ENCODE measurements around the gene SLC6A3. TPM values are rescaled to one million over a fixed set of nuclear protein-coding genes. Genes with fewer than 3 reads are reported as not detected.
A peak's percentile ranks its signal among the peaks of the same experiment; 100 is the strongest.

SLC6A3 gene
- total RNA-seq, 2 donors from 2014 or later = not detected

DNA sequence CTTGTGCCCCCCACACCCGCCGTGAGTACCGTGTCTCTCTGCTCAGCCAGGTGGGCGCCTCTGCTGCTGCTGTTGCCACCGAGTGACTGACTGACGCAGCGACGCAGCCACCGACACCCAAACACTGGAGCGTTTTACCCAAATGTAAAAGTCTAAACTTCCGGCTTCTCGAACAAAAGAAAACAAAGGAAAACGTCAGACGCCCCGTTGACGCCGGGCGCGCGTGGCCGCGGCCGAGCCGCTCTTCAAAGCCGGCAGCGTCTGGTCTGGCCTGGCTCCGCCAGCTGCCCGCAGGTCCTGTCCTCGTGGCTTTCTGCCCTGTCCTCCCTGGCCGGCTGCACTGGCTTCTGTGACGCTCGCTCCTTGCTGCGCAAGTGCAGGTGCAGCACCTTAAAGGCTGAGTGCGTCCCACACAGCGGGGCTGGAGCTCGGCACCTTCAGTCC, 58.9 kb downstream of the SLC6A3 start:
- Histone ChIP-seq H3K27me3 (no peaks in the 10 kb centered on the region), H3K27ac (peak overlapping the region; percentile 67)

GRCh38 chr5:1385395-1386273, 59.6 kb downstream of the SLC6A3 start:
- H3K36me3 ChIP-seq = no peaks in the 10 kb centered on the region
- H3K4me1 ChIP-seq = peaks cover 4% of the 10 kb centered on the region
- H3K9me3 ChIP-seq = no peaks in the 10 kb centered on the region
- no peak for TF ChIP-seq CTCF (IDR thresholded peaks at IDR 0.05)
- peak overlapping the region; percentile 68 for H3K4me3 ChIP-seq
- H3K27ac ChIP-seq = peak overlapping the region; percentile 67
- peak overlapping the region; percentile 66 to 86 for H3K9ac ChIP-seq (ENCODE audit: low read depth in 2 of 2, low read length in 2 of 2)
- DNase-seq = peak; percentile 95
- H3K27me3 ChIP-seq = no peaks in the 10 kb centered on the region
- intact Hi-C loops (cut with DNase I) = no loop called here

More for the DNA sequence above, 58.9 kb downstream of the SLC6A3 start:
- no peaks in the 10 kb centered on the region for H3K9me3 ChIP-seq
- peak overlapping the region; percentile 68 for H3K4me3 ChIP-seq
- intact Hi-C loops (cut with DNase I) = no loop called here
- no peak for TF ChIP-seq CTCF (IDR thresholded peaks at IDR 0.05)
- DNase-seq = peak; percentile 66
- no peaks in the 10 kb centered on the region for H3K36me3 ChIP-seq
- H3K4me1 ChIP-seq = peaks cover 4% of the 10 kb centered on the region
- H3K9ac ChIP-seq (ENCODE audit: low read depth in 2 of 2, low read length in 2 of 2) = peak overlapping the region; percentile 66 to 86

DNA sequence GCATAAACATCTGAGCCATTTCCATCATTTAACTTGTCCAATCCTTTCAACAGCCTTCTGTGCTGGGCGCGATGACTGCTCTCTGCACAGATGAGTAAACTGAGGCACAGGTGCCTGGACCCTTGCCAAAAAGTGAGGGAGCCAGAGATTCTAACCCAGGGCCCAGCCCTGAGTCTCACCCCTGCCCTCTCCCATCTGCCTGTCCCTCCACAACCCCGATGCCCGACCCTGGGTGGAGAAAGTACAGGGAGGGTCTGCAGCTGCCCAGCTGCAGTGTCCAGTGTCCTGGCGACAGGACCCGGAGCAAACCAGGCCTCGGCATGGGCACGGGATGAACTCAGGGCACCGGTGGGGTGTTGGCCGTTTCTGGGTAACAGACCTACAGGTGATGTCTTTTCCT, 60.7 kb downstream of the SLC6A3 start:
- no peak overlapping the region for H3K4me3 ChIP-seq
- H3K9ac ChIP-seq (ENCODE audit: low read depth in 2 of 2, low read length in 2 of 2) = no peak overlapping the region
- H3K27ac ChIP-seq = no peak overlapping the region
- H3K4me1 ChIP-seq = peaks cover 4% of the 10 kb centered on the region
- no peak for DNase-seq
- no peaks in the 10 kb centered on the region for H3K36me3 ChIP-seq
- TF ChIP-seq CTCF (IDR thresholded peaks at IDR 0.05) = no peak
- intact Hi-C loops (cut with DNase I) = no loop called here
- no peaks in the 10 kb centered on the region for H3K27me3 ChIP-seq
- H3K9me3 ChIP-seq = no peaks in the 10 kb centered on the region

DNA sequence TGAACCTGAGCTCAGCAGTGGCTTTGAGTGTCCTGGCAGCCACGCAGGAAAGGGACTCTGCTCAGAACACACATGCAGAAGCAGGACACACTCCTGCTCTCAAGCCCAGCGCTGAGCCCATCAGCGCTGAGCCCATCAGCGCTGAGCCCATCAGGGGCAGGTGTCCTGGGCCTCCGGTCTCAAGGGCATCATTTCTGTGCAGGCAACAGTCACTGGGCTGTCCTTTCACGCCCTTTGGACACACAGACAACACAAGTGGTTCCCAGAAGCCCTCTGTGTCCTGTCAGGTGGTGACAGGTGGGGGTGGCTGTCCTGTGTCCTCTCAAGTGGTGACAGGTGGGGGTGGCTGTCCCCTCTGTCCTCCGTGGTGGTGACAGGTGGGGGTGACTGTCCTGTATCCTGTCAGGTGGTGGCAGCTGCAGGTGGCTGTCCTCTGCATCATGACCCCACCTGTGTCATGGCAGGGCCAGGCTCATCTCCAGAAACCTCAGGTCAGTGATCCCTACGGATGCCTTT, 61.3 kb downstream of the SLC6A3 start:
- TF ChIP-seq CTCF (IDR thresholded peaks at IDR 0.05) = no peak
- no peak for DNase-seq
- Histone ChIP-seq H3K4me3 (no peak overlapping the region), H3K4me1 (peaks cover 4% of the 10 kb centered on the region), H3K9me3 (no peaks in the 10 kb centered on the region), H3K27me3 (no peaks in the 10 kb centered on the region), H3K27ac (no peak overlapping the region), H3K36me3 (no peaks in the 10 kb centered on the region), H3K9ac (ENCODE audit: low read depth in 2 of 2, low read length in 2 of 2) (no peak overlapping the region)
- intact Hi-C loops (cut with DNase I) = no loop called here

GRCh38 chr5:1383344-1383743, 61.9 kb downstream of the SLC6A3 start:
- H3K9ac ChIP-seq (ENCODE audit: low read depth in 2 of 2, low read length in 2 of 2) = no peak overlapping the region
- no peak overlapping the region for H3K4me3 ChIP-seq
- intact Hi-C loops (cut with DNase I) = no loop called here
- H3K27me3 ChIP-seq = no peaks in the 10 kb centered on the region
- H3K36me3 ChIP-seq = no peaks in the 10 kb centered on the region
- H3K4me1 ChIP-seq = peaks cover 4% of the 10 kb centered on the region
- TF ChIP-seq CTCF (IDR thresholded peaks at IDR 0.05) = no peak
- H3K9me3 ChIP-seq = no peaks in the 10 kb centered on the region
- DNase-seq = no peak
- no peak overlapping the region for H3K27ac ChIP-seq
